ENCODE measurements around the gene TFB2M.

GRCh38 chr1:246513619-246514343 lies 52.3 kb downstream of the TFB2M start:
- TF ChIP-seq CTCF (conservative IDR thresholded peaks at IDR 0.05; ENCODE audit: low read length) (no peak), EZH2phosphoT487 (IDR thresholded peaks at IDR 0.05; ENCODE audit: borderline replicate concordance) (no peak)
